Kidney (tissue), 14 donors: ENCODE measurements around the gene ARHGAP26. TPM values are rescaled to one million over a fixed set of nuclear protein-coding genes. Genes with fewer than 3 reads are reported as not detected.

Experiments
- DNase-seq, 5 donors: peaks; one replicate each; pipeline ENCODE4 v3.0.0-alpha.2; 2013 to 2020
- FAIRE-seq: peaks from 2 replicates; lab custom pipeline; 2012; peaks lifted over from hg19 to GRCh38; lab: Jason Lieb, UNC
- H3K27ac ChIP-seq, 2 donors: one replicate each; pipeline ENCODE4 v1.7.0; 2013; ENCODE audit warnings: low read depth in 2 of 2, low read length in 2 of 2, inconsistent platforms in 1 of 2
- H3K27me3 ChIP-seq: one replicate; pipeline ENCODE4 v1.7.1; 2013; ENCODE audit warnings: low read length, inconsistent platforms; ENCODE audit not compliant: control insufficient read depth, insufficient read depth
- H3K36me3 ChIP-seq, 3 donors: one replicate each; pipeline versions ENCODE4 v1.7.0 to v1.7.1; 2013; ENCODE audit warnings: low read length in 3 of 3, control low read depth in 1 of 3, inconsistent platforms in 1 of 3; ENCODE audit not compliant: insufficient read depth in 3 of 3, control insufficient read depth in 2 of 3
- H3K4me1 ChIP-seq, 3 donors: one replicate each; pipeline versions ENCODE4 v1.7.0 to v1.7.1; 2013; ENCODE audit warnings: low read length in 3 of 3, inconsistent platforms in 1 of 3, low read depth in 1 of 3; ENCODE audit not compliant: control insufficient read depth in 2 of 3, insufficient read depth in 2 of 3
- H3K4me3 ChIP-seq, 3 donors: one replicate each; pipeline versions ENCODE4 v1.7.0 to v1.8.1; 2013; ENCODE audit warnings: low read length in 3 of 3, control low read depth in 1 of 3, inconsistent platforms in 1 of 3
- H3K9ac ChIP-seq, 3 donors: one replicate each; pipeline versions ENCODE4 v1.7.0 to v1.7.1; 2013; ENCODE audit warnings: low read length in 3 of 3, control low read depth in 1 of 3, inconsistent platforms in 1 of 3
- H3K9me3 ChIP-seq, 3 donors: one replicate each; pipeline versions ENCODE4 v1.7.0 to v1.7.1; 2013; ENCODE audit warnings: low read length in 3 of 3, control low read depth in 1 of 3, inconsistent platforms in 1 of 3; ENCODE audit not compliant: control insufficient read depth in 2 of 3, insufficient read depth in 1 of 3
- CTCF ChIP-seq: IDR thresholded peaks from 3 replicates; pipeline ENCODE4 v1.5.1; 2012; ENCODE audit warnings: mild to moderate bottlenecking, moderate library complexity, borderline replicate concordance; ENCODE audit not compliant: insufficient read depth; ENCODE audit errors: extremely low read depth
- intact Hi-C: fragments of 100-400 bp; cut with DNase I; formaldehyde crosslinking; loops from one replicate; pipeline ENCODE4 v1.11.1; 2022
- polyA plus RNA-seq: library from polyadenylated mRNA; stranded (reverse); fragments of 350-450 nt; fragmentation: Illumina TruSeq; extraction: RNeasy Lipid Tissue Mini Kit (QIAGEN cat#74804); gene quantifications from one replicate; pipeline ENCODE4 v1.2.3, GENCODE V29; 2014; ENCODE audit warnings: low read depth, low replicate concordance; ENCODE audit not compliant: insufficient read depth
- total RNA-seq: library from RNA; stranded (reverse); fragmentation: NEBNext Ultra II Directional; extraction: Animal tissue kit (Norgen Biotek cat#: 25700); gene quantifications from one replicate; pipeline ENCODE4 v1.2.1, GENCODE V29; 2021
- donor health status: control.
- donor health status: control.
- donor health status: control.
- donor health status: control.
- donor health status: control.
- donor health status: DM: yes; HTN: yes; CAD: no.
- donor health status: Normal renal cell carcinoma (clear cell type).

The ARHGAP26 gene
- total and polyA plus RNA-seq, 2 donors from 2014 or later = 2.5 to 85.7 TPM

- no peak overlapping the region for H3K9ac ChIP-seq
- H3K9me3 ChIP-seq = no peaks in the 10 kb centered on the region
- H3K4me1 ChIP-seq = peaks cover 5 to 27% (median 20%) of the 10 kb centered on the region in 3 donors
- no peaks in the 10 kb centered on the region for H3K36me3 ChIP-seq
- TF ChIP-seq CTCF = no peak
- no peak overlapping the region for H3K27ac ChIP-seq
- H3K27me3 ChIP-seq = no peaks in the 10 kb centered on the region
- no peak overlapping the region for H3K4me3 ChIP-seq
- no peak for FAIRE-seq
- no peak for DNase-seq
- intact Hi-C loops = no loop called here
These were observed 209.5 kb downstream of the ARHGAP26 start for GRCh38 chr5:142979636-142980035.

DNA sequence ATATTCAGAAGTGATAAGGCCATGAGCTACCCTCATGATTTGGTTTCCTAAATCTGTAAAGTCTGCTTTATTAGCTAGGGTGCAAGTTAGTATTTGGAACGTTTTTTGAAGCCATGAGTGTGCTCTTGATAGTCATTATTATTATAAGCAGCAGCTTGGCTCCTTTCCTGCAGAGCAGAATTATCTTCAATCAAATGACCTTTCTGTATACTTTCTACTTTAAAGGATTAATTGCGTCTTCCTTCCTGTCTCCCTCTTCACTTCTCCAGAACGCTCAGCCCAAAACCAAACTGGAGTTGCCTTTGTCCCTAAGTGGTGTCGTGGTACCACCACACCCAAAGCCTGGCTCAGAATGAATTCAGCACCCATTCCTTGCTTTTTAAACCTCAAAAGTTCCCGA lies 211.3 kb downstream of the ARHGAP26 start:
- FAIRE-seq = no peak
- Histone ChIP-seq H3K4me1 (peaks cover 5 to 27% (median 20%) of the 10 kb centered on the region in 3 donors), H3K27me3 (no peaks in the 10 kb centered on the region), H3K9ac (no peak overlapping the region), H3K27ac (peak overlapping the region in 1 of 2 donors; percentile 63), H3K9me3 (no peaks in the 10 kb centered on the region), H3K36me3 (no peaks in the 10 kb centered on the region), H3K4me3 (no peak overlapping the region)
- TF ChIP-seq CTCF = no peak
- DNase-seq = peak in 1 of 5 donors; percentile 32
- intact Hi-C loops = no loop called here

GRCh38 chr5:142981886-142982820 lies 212.0 kb downstream of the ARHGAP26 start:
- Histone ChIP-seq H3K27ac (peak overlapping the region; percentile 34 to 63), H3K27me3 (no peaks in the 10 kb centered on the region), H3K9ac (no peak overlapping the region), H3K4me3 (peak overlapping the region in 2 of 3 donors; percentile 3 to 29), H3K9me3 (no peaks in the 10 kb centered on the region), H3K4me1 (peaks cover 5 to 27% (median 20%) of the 10 kb centered on the region in 3 donors), H3K36me3 (no peaks in the 10 kb centered on the region)
- no peak for TF ChIP-seq CTCF
- peak; percentile 48 to 85 (median 67) for DNase-seq
- no peak for FAIRE-seq
- intact Hi-C loops = no loop called here
